ENCODE data around the gene TM9SF3.

GRCh38 chr10:96478355-96478754, 108.5 kb downstream of the TM9SF3 start:
- TF ChIP-seq CTCF (conservative IDR thresholded peaks at IDR 0.05 in 1 of 2, IDR thresholded peaks at IDR 0.05 in 1 of 2; ENCODE audit: low read depth in 1 of 2, low read length in 2 of 2) (no peak), EZH2 (IDR thresholded peaks at IDR 0.05; ENCODE audit: low read length, missing control alignments) (no peak)
